Astrocyte (in vitro differentiated cells and primary cell): ENCODE measurements around the gene GTSE1.

Source experiments
- CTCF ChIP-seq: IDR thresholded peaks from 2 replicates; pipeline ENCODE4 v1.5.1; 2011; ENCODE audit warnings: low read depth, mild to moderate bottlenecking, inconsistent platforms, low read length, moderate library complexity; ENCODE audit not compliant: insufficient read depth
- EZH2 ChIP-seq: IDR thresholded peaks from 2 replicates; pipeline ENCODE4 v1.6.1; 2012; ENCODE audit warnings: mild to moderate bottlenecking, low read length, inconsistent platforms; ENCODE audit not compliant: insufficient read depth

- no peak for TF ChIP-seq CTCF
- no peak for TF ChIP-seq EZH2
Measured at GRCh38 chr22:46371623-46372226, 75.1 kb downstream of the GTSE1 start.
